IPS DF 6.9 (cell line): ENCODE measurements around the gene IFITM5.
A peak's percentile ranks its signal among the peaks of the same experiment; 100 is the strongest.
"Not testable (repeated sequence)": the region's sequence is repeated elsewhere in the genome, so short reads cannot be mapped to it uniquely, and the experiment has no call there.

ENCODE experiments used
- DNase-seq: peaks from one replicate; pipeline ENCODE4 v3.0.0-alpha.2; 2013; ENCODE audit warnings: low read depth, low spot score
- H3K27ac ChIP-seq: one replicate; pipeline ENCODE4 v1.5.1; 2013; ENCODE audit warnings: low read length, control low read depth
- H3K27me3 ChIP-seq: 2 replicates; pipeline ENCODE4 v1.6.1; 2013; ENCODE audit warnings: mild to moderate bottlenecking, low read length; ENCODE audit not compliant: control insufficient read depth, insufficient read depth
- H3K36me3 ChIP-seq: 2 replicates; pipeline ENCODE4 v1.6.1; 2013; ENCODE audit warnings: low read length; ENCODE audit not compliant: control insufficient read depth, insufficient read depth
- H3K4me1 ChIP-seq: 2 replicates; pipeline ENCODE4 v1.6.1; 2013; ENCODE audit warnings: low read length; ENCODE audit not compliant: control insufficient read depth, insufficient read depth
- H3K4me3 ChIP-seq: 2 replicates; pipeline ENCODE4 v1.5.1; 2013; ENCODE audit warnings: mild to moderate bottlenecking, low read length
- H3K9me3 ChIP-seq: 2 replicates; pipeline ENCODE4 v1.6.1; 2013; ENCODE audit warnings: low read length, inconsistent platforms; ENCODE audit not compliant: control insufficient read depth, insufficient read depth
- WGBS: extraction: QIAGEN DNeasy Blood & Tissue Kit; methylation state at CpG from one replicate; pipeline ENCODE4 v1.1.7; 2013; ENCODE audit warnings: mixed read lengths, missing lambda C conversion rate; ENCODE audit not compliant: insufficient read length, insufficient coverage; 5-methylcytosine and 5-hydroxymethylcytosine counted together

Gene IFITM5

DNA sequence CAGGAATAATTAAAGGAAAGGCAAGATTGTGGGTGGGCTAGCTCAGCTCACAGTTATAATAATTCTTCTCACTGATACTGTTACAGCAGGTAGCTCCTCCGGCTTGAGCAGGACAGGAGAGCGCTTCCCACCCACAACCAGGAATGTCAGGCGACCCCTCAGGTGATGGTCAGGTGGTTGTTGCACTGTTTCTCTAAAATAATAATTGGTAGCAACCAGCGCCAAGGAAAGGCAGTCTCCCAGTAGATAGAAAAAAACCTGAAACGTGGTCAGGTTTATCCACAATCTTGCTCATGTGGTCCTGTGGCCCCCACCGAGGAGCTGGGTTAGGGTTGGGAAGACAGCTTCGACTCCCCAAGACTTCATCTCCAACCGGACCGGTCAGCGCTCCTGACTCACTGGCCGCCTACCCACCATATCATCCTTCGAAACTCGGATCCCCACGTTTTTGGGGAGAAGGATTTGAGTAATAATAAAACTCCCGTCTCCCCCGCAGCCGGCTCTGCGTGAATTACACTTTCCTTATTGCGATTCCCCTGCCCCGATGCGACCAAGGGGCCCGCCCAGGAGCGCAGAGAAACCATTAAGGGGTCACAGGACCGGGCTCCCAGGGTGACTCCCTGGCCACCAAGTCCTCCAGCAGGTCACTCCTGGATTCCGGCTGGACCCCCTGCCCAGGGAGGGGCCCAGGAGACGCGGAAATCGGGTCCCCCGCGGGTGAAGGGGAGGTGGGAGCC lies 18.5 kb upstream of the IFITM5 start:
- H3K27me3 ChIP-seq, DNase-seq, H3K4me3 ChIP-seq, H3K9me3 ChIP-seq, H3K36me3 ChIP-seq, H3K27ac ChIP-seq: not testable (repeated sequence)
- H3K4me1 ChIP-seq = peaks cover 21% of the 10 kb centered on the region
- WGBS = no CpG with 5 or more reads among the region's 30 CpGs

DNA sequence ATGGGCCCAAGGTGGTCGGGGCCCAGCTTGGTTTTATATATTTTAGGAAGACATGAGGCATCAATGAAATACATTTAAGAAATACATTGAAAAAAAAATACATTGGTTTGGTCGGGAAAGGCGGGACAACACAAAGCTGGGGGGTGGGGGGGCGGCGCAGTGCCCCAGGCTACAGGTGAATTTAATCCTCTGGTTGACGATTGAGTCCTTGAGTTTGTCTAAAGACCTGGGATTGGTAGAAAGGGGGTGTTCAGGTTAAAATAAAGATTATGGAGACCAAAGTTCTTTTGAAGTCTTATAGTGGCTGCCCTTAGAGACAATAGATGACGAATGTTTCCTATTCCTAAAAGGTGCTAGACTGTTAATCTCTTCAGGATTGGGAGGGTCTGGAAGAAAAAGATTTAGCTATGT lies 17.6 kb upstream of the IFITM5 start:
- Histone ChIP-seq H3K36me3 (no peaks in the 10 kb centered on the region; the same call in 1 of the 2 replicates), H3K27me3 (no peaks in the 10 kb centered on the region), H3K27ac (no peak overlapping the region), H3K4me3 (no peak overlapping the region), H3K9me3 (no peaks in the 10 kb centered on the region), H3K4me1 (peaks cover 25% of the 10 kb centered on the region)
- no CpG with 5 or more reads among the region's 7 CpGs for WGBS
- DNase-seq = no peak

DNA sequence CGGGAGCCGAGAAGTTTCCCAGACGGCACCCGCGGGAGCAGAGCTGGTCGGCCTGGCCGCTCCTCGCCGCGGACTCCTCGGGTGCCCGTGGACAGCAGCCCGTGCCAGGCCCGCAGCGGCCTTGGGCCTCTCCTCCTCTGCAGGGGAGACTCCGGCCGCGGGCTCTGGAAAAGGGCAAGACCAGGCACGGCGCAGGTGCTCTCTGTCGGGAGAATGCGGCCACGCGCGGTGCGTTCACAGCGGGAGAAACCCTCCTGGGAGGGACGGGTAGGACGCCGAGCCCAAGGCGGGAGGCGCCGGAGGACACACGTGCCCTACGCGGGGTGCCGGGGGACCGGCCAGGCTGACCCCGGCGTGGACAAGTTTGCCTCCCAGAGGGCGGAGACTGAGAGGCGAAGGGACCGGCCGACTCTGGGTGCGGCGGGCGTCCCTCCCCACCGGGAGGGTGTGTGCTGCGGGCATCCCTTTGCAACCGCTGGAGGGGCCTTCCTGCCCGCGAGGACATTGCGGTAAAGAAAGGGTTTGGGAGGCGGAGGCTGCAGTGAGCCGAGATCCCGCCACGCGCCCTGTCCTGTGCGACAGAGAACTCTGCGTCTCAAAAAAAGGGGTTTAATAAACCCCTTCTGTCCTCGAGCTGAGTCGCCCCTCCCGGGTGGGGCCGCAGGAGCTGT lies 16.8 kb upstream of the IFITM5 start:
- H3K9me3 ChIP-seq = no peaks in the 10 kb centered on the region
- H3K36me3 ChIP-seq = no peaks in the 10 kb centered on the region; the same call in 1 of the 2 replicates
- DNase-seq = no peak
- peaks cover 26% of the 10 kb centered on the region for H3K4me1 ChIP-seq
- H3K27me3 ChIP-seq = no peaks in the 10 kb centered on the region
- H3K4me3 ChIP-seq = peak overlapping the region; percentile 7; the same call in 1 of the 2 replicates
- no CpG with 5 or more reads among the region's 64 CpGs for WGBS
- no peak overlapping the region for H3K27ac ChIP-seq

DNA sequence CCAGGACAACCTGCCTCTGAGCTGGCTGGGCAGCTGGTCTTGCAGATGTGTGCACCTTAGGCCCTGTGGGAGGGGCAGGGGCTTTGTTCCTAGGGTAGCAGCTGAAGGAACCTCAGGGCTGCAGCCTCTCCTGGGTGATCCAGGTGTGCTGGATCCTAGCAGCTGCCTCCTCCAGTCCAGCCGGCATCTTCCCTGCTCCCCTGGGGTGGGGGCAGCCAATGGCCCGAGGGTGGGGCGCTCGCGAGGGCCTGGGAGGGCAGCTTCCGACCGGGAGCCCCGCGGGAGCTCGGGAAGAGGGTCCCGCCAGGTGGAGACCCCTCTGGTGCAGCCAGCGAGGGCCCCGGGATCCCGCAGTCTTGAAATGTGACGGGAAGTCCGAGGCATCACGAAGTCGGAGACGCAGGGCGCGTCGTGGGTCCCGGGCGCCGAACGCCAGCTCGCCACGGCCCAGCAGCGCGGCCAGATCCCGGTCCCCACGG lies 16.2 kb upstream of the IFITM5 start:
- Histone ChIP-seq H3K27ac (no peak overlapping the region), H3K9me3 (no peaks in the 10 kb centered on the region), H3K27me3 (no peaks in the 10 kb centered on the region), H3K4me3 (peak overlapping the region; percentile 7; the same call in 1 of the 2 replicates), H3K4me1 (peaks cover 26% of the 10 kb centered on the region), H3K36me3 (no peaks in the 10 kb centered on the region; the same call in 1 of the 2 replicates)
- no CpG with 5 or more reads among the region's 32 CpGs for WGBS
- DNase-seq = no peak

DNA sequence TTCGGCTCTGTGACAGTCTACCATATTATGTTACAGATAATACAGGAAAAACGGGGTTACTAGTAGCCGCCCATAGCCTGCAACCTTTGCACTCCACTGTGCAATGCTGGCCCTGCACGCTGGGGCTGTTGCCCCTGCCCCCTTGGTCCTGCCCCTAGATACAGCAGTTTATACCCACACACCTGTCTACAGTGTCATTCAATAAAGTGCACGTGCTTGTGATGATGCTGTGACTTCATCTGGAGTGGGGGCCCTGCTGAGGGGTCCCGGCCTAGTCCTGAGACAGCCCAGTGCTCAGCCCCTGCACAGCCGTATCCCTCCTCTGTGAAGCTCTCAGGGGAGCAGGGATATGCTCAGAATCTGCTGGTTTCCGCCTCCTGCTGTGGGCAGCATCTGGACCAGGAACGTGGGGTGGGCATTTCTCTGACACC lies 15.7 kb upstream of the IFITM5 start:
- peaks cover 24% of the 10 kb centered on the region for H3K4me1 ChIP-seq
- no peaks in the 10 kb centered on the region for H3K27me3 ChIP-seq
- no peak for DNase-seq
- H3K9me3 ChIP-seq = no peaks in the 10 kb centered on the region
- no CpG with 5 or more reads among the region's 9 CpGs for WGBS
- H3K27ac ChIP-seq = no peak overlapping the region
- H3K4me3 ChIP-seq = peak overlapping the region; percentile 32; the same call in 1 of the 2 replicates
- no peaks in the 10 kb centered on the region; the same call in 1 of the 2 replicates for H3K36me3 ChIP-seq

DNA sequence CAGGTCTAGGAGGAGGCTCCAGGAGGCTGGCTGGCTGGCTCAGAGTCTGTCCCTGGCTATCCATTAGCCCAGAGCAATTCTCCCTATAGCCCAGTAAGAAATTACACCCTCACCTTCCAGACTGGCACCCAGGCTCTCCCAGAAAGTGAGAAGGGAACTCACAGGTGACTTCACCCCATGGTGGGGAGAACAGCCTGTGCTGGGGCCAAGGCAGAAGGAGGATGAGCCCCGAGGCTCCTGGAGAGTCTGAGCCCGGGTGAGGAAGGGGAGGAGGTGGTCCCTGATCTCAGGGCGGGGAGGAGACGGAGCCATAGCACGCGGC lies 15.2 kb upstream of the IFITM5 start:
- not testable (repeated sequence) for H3K27ac ChIP-seq, DNase-seq, H3K27me3 ChIP-seq, H3K36me3 ChIP-seq, H3K9me3 ChIP-seq
- peak overlapping the region; percentile 73; the same call in 1 of the 2 replicates for H3K4me3 ChIP-seq
- peaks cover 24% of the 10 kb centered on the region for H3K4me1 ChIP-seq
- WGBS = no CpG with 5 or more reads among the region's 6 CpGs

DNA sequence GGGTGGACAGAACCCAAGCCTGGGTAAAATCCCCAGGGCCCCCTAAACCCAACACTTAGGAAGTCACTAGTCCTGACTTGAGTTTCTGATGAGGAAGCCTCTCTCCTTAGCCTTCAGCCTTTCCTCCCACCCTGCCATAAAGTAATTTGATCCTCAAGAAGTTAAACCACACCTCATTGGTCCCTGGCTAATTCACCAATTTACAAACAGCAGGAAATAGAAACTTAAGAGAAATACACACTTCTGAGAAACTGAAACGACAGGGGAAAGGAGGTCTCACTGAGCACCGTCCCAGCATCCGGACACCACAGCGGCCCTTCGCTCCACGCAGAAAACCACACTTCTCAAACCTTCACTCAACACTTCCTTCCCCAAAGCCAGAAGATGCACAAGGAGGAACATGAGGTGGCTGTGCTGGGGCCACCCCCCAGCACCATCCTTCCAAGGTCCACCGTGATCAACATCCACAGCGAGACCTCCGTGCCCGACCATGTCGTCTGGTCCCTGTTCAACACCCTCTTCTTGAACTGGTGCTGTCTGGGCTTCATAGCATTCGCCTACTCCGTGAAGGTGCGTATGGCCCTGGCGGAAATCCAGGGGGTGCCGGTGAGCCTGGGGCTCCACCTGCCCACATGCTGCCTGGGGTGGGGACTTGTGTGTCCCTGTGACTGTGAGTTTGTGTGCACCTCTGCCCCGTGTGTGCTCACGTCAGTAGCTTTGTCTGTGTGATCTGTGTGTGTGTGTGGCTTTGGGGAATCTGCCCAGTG lies 14.6 kb upstream of the IFITM5 start, which contains the start of gene IFITM1:
IFITM1 (plus strand) TSS at position 254 of the 767 bp plus-strand sequence; CDS start at position 385, 131 bp downstream.
- Histone ChIP-seq H3K4me3 (peak within 1 kb of the TSS; percentile 73; the same call in 1 of the 2 replicates), H3K4me1 (peaks cover 23% of the 10 kb centered on the region), H3K27me3 (no peaks in the 10 kb centered on the region), H3K27ac (peak within 1 kb of the TSS; percentile 40), H3K9me3 (no peaks in the 10 kb centered on the region), H3K36me3 (no peaks in the 10 kb centered on the region; the same call in 1 of the 2 replicates)
- no peak for DNase-seq
- no CpG with 5 or more reads among the region's 18 CpGs for WGBS

DNA sequence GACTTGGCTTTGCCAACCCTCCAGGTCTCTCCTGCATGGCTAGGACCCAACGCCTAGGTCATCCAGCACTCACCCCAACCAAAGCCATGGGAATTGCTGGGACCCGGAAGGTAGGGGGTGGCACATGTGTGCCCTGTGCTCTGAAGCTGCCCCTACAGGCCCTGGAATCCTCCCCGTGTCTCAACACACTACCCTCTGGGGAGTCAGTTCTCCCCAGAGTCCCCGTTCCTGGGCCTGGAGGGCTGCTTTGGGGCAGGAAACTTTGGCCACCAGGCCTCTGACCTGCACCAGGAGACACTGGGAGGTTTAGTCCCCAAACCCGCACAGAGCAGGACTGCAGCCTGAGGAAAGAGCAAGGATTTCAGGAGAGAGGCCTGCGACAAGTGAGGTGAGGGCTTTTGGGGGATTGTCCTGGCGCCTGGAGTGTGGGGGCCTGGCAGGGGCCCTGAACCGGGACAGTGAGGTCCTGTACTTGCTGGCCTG lies 14.0 kb upstream of the IFITM5 start:
- WGBS = no CpG with 5 or more reads among the region's 8 CpGs
- Histone ChIP-seq H3K9me3 (no peaks in the 10 kb centered on the region), H3K27ac (peak overlapping the region; percentile 40), H3K36me3 (no peaks in the 10 kb centered on the region; the same call in 1 of the 2 replicates), H3K4me1 (peaks cover 23% of the 10 kb centered on the region), H3K27me3 (no peaks in the 10 kb centered on the region), H3K4me3 (no peak overlapping the region)
- DNase-seq = no peak

DNA sequence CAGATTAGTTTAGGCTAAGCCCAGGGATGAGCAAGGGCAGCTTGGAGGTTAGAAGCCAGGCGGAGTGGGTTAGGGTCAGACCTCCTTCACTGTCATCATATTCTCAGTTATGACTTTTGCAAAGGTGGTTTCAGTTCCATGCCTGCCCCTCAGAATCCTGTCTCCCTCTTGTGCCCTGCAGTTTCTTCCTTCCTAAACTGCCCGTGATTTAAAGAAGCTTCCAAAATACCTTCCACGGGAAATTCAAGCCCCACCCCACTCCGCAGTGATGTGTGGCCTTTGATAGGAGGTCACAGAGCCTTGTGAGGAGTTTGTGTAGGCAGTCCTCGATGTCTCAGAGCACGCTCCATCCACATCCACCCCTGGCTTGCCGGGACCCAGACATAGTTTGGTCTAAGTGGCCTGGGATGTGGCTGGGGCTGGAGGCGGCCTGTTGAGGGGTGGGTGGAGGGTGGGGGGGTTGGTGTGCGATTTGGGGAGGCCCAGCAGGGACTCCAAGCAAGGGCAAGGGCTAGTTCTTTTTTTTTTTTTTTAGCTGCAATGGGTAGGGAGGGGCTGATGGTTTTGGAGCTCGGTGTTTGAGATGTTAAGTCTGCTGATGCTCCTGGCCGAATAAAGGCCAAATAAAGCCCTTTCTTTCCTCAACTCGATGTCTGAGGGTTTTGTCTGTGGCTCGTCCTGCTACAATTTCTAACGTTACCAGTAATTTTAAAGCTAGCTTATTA lies 12.9 kb upstream of the IFITM5 start:
- H3K27me3 ChIP-seq = no peaks in the 10 kb centered on the region
- DNase-seq = no peak
- peaks cover 27% of the 10 kb centered on the region for H3K4me1 ChIP-seq
- no peaks in the 10 kb centered on the region for H3K9me3 ChIP-seq
- H3K27ac ChIP-seq = no peak overlapping the region
- H3K4me3 ChIP-seq = no peak overlapping the region
- H3K36me3 ChIP-seq = no peaks in the 10 kb centered on the region; the same call in 1 of the 2 replicates
- WGBS = no CpG with 5 or more reads among the region's 14 CpGs
